HG03135 (cell line): ENCODE results near the gene TAX1BP1.
"Not testable (repeated sequence)": the region's sequence is repeated elsewhere in the genome, so short reads cannot be mapped to it uniquely, and the experiment has no call there.

Experiments
- ATAC-seq: cut with Tn5 transposase; IDR thresholded peaks from one replicate; pipeline ENCODE4 v1.9.1; 2021; ENCODE audit warnings: mild to moderate bottlenecking, moderate library complexity; ENCODE audit not compliant: unreplicated experiment

The TAX1BP1 gene

DNA sequence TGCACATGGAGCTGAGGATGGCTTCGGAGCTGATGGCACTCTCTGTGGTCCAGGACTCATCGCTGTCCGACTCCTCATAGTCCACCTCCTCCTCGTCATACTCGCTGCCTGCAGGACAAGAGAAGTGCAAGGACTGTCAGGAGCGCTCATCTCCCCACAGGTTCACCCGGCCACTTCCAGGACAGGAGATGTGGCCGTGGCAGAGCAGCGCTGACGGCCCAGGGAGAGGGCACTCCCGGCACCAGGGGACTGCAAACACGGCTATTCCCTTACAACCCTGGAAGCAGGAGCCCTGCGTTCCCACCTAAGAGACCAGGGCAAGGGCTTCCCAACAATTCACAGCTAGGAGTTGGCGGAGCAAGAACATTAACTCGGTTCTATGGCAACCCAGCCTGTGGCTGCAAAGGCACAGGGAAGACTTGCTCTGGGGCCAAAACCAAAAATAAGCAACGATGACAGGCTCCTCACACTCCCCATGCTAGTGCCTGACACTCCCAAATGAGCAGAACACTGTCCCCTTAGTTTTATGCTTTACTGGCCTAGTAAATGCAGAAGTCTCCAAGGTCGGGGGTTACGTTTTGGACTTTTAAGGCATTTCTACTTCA, 100.9 kb downstream of the TAX1BP1 start:
- ATAC-seq: no peak

DNA sequence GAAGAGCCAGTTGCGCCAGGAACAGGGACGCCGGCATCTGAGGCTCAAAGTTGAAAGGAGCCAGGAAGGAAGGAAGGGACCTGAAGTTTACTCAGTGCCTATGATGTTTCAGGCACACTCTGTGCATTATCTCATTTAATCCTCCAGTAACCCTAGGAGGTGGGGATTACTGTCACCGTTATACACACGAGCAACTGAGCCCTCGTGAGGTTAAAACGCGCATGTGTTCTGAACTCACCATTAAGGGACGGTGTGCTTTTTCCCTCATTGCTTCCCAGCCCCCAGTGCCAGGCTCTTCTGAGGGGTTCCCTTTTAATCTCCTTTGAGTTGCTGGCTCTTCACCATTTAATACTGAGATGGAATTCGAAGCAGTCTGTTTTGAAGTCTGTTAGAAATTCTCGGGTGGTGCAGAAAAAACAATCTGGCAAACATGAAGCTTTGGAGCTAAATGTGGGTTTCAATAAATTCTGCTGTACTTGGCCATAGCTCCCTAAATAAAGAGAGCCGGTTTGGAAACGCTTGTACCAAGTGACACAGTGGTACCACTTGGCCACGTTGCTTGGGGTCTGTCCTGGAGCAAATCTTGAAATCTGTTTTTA, 102.2 kb downstream of the TAX1BP1 start:
- ATAC-seq: no peak

DNA sequence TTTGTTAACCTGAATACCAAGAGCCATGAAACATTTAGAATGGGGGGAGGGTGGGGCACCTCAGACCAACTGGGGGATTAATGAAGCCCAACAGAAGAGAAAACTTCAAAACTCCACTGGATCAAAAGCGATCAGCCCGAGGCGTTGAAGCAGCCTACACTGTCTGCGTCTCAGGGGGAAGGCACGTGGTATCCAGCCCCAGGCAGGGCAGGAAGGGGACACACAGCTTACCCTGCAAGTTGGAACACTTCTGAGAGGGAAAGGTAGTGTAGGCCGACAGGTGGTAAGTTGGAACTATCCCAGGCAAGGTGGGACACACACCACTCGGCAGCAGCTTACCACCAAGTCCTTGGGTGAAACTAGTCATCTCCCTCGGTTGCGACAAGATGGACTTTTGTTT, 102.9 kb downstream of the TAX1BP1 start:
- ATAC-seq: no peak

DNA sequence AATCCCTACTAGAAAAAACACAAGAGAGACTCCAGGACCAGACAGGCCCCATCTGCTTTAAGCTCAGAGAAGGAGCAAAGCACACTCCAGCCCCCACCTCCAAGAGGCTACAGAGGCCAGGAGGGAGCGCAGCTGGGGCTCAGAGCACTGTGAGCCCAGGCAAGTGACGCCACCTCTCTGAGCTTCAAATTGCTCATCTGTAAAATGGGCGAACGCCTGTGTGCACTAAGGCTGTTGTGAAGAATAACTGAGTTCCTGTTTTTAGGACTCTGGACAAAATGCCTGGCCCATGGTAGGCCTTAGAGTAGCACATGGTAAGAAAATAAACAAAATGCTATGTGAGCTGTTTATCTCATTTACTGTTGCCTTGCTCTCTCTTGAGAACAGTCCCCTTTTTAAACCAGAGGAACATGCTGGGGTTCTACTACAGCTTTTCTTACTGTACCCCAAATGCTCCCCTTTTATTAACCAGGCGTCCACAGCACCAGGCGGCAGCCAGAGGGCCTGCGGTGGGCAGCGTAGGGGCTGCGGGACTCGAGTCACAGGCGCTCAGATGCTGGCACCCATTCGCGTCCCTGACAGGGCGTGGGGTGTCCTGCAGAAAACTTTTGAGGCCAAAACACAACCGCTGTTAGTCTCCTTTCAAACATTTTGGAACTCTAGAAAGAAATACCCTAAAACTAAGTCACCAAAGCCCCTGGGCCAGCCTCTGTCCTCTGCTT, 103.8 kb downstream of the TAX1BP1 start:
- no peak for ATAC-seq

DNA sequence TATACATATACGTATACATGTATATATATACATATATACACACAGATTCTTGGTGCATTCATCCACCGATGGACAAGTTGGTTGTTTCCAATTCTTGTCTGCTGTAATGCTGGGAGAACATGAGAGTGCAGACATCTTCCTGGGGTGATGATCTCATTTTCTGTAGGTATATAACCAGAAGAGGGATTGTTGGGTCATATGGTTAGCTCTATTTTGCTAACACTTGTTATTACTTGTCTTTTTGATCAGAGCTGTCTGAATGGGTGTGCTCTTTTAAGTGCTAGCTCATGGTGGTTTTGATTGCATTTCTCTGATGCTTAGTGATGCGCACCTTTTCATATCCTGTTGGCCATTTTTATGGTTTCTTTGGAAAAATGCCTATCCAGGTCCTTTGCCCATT, 106.4 kb downstream of the TAX1BP1 start:
- no peak for ATAC-seq

DNA sequence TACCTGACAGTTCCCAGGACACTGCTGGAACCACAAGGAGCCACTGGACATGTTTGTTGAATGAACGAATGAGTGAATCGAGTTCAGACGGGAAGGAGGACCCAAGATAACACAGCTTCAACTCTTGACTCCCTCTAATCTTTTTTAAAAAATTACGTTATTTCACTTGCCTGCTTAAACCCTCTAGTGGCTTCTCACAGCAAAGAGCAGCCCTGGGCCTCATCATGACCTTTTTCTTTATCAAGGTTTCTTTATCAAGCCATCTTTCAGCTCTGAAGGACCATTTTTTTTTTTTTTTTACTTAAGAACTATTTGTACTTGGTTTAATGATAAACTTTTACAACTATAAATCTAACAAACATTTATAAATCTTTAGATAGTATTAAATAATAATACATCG, 110.6 kb downstream of the TAX1BP1 start:
- no peak for ATAC-seq

DNA sequence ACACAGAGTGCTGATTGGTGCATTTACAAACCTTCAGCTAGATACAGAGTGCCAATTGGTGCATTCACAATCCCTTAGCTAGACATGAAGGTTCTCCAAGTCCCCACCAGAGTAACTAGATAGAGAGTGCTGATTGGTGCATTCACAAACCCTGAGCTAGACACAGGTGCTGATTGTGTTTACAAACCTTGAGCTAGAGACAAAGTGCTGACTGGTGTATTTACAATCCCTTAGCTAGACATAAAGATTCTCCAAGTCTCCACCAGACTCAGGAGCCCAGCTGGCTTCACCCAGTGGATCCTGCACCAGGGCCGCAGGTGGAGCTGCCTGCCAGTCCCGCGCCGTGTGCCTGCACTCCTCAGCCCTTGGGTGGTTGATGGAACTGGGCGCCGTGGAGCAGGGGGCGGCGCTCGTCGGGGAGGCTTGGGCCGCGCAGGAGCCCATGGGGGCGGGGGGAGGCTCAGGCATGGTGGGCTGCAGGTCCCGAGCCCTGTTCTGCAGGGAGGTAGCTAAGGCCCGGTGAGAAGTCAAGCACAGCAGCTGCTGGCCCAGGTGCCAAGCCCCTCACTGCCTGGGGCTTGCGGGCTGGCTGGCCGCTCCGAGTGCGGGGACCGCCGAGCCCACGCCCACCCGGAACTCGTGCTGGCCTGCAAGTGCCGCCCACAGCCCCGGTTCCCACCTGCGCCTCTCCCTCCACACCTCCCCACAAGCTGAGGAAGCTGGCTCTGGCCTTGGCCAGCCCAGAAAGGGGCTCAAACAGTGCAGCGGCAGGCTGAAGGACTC, 116.9 kb downstream of the TAX1BP1 start:
- not testable (repeated sequence) for ATAC-seq

DNA sequence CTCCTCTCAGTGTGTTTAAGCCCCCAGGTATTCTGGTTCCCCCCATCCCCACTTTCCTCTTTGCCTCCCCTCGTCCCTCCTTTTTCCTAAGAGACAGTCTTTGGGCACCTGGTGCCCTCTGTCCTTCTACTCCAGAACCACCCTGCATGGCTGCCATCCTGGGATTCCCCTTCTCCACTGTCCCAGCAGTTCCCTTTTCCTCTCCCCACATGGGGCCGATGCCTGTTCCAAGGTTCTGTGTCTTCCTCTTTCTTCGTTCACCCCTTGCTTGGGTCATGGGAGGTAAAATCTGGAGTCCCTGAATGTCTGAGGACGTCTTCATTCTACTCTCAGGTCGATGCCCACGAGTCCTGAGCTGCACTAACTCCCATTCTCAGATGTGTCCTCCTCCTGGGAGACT, 120.8 kb downstream of the TAX1BP1 start:
- no peak for ATAC-seq

DNA sequence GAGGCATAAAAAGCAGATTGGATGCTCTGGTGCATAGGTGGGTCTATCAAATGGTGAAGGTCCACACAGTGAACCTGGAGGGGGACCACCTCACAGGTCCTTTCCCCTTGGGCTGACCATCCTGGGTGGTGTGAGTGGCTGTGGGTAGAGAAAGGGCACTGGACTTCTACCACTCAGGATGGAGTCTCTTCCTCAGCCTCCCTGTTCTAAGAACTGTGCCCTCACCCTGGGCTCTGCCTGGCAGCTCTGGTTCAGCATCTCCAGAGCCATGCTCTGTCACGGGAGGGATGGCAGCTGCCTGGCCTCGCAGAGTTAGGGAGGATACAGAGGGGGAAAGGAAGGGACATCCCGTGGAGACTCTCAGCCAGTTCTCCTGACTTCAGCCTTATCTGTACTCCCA, 121.8 kb downstream of the TAX1BP1 start:
- no peak for ATAC-seq

DNA sequence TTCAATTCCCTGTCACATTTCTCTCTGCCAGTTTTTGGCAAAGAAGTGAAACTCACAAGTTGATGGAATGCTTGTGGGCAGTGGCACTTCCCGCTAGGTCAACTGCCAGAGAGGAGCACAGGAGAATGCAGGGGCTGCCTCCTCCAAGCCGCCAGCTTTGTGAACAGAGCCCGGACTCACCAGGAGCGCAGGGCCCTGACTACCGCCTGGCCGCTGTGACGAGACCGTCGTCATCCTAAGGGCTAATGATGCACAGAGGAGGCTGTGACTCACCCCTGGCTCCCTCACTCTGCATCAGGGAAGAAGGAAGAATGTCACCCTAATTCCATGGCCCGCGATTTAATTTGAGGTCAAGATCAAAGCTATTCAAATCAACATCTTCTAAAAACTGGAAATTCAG, 123.9 kb downstream of the TAX1BP1 start:
- no peak for ATAC-seq

DNA sequence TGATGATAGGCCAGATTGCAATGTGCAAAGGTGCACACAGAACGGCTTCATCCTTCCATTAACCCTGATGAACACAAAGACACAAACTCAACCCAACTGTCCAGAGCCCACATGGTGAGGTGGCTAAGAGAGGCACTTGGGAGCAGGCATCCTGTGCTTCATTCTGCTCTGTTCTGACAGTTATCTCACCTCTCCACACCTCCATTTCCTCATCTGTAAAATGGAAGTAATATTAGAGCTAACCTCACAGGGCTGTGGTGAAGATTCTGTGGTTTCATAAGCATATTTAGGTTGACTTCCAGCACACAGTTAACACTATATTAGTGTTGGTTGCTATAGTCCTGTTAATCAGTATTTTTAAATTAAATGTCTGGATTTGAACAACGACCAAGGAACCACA, 126.3 kb downstream of the TAX1BP1 start:
- ATAC-seq: no peak

DNA sequence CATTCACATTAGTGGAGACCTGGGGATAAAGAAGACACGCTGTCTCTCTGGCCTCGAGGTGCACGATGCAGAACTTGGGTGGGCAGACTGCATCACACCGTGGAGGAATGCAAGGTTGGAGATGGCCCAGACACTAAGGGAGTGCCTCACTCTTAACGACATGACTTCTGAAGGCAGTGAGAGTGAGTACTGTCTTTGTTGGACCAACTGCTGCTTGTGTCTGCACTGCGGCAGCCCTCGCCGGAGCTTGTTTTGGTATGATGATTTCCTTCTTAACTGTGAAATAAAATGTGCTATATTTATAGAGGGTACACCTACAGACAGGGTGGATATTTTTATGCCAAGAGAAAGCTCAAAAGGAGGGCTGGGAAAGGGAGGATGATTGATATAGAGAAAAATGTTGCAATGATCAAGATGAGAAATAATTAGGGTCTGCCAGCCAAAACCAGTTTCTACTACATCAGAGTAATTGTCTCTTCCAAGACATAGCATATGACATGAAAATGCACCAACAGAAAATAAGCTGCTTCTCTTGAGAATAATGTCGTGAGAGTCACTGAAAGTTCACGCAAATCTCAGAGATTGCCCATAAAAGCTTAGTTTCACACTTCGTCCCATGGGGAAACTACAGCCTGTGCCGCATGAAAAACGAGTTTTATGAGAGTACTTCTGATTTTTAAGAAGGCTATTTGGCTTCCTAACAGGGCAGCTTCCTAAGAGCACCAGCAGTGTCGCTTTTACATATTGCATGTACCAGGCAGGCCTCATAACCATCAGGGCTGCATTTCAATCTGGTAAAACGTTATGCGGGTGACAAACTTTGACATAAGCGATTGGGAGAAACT, 127.1 kb downstream of the TAX1BP1 start:
- ATAC-seq: no peak

DNA sequence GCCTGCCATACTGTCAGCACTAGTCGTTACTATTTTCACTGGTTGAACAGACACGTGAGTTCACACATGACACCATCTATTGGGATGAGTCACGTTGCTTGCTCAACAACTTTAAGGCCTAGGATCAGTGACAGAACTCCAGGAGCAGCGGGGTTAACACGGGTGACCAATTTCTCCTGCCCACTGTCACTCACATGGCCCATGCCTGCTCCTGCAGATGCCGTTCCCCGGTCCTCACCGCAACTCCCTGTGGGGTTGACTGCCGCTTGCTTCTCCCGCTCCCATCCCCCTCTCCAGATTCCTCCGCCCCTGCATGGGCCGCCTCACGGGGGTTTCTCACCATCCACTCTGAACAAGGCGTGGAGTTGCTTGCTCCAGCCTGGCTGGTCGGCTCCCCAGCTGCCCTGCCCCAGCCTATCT, 128.2 kb downstream of the TAX1BP1 start:
- no peak for ATAC-seq

DNA sequence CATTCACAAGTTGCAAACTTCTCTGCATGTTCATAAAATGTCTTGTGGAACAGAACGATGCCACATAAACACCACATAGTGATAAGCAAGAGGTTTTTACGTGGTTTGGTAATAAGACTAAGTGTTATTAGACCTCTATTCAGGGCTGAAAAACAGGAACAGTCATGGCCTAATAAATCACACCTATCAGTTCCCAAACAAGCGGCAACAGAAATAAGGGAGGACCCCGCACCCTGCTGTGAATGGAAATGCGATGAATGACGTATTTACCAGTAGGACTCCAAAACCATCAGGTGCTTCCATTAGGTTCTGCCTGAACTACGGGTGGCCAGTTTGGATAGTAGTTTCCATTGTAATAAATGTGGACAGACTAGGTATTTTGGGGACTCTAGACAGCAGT, 129.1 kb downstream of the TAX1BP1 start:
- ATAC-seq: no peak

DNA sequence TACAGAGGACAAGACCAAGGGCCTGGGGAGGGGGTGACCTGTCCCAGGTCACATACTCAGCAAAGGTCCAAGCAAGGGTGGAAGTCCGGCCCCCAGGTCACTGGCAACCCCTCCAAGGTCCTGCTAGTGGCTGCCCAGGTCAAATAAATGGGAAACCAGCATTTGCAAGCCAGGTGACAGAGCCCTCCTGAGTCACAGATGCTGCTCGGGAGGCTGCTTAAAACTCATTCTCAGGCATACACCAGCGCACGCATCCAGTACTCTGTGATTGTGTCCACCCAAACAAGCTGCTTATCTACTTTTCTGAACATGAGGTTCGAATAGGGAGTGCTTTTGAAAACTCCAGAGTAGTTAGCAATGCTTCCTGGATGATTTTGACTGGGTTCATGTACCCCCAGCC, 130.6 kb downstream of the TAX1BP1 start:
- ATAC-seq: no peak

DNA sequence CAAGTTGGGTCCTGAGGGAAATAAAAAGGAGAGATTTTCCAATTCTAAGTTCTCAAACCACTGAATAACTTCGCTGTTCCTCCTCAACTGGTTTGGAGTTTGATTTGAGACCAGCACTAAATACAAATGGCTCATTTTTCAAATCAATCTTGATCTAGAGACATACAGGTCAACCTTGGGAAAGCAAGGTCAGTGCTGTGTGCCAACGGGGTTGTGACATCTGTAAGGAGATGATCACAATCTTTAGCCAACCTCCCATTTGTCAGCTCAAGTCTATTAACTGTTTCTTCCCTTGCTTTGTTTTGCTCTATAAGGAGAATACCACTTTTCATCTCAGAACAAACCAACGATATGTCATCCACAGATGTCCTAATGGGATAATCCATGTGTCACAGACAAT, 131.1 kb downstream of the TAX1BP1 start:
- no peak for ATAC-seq

DNA sequence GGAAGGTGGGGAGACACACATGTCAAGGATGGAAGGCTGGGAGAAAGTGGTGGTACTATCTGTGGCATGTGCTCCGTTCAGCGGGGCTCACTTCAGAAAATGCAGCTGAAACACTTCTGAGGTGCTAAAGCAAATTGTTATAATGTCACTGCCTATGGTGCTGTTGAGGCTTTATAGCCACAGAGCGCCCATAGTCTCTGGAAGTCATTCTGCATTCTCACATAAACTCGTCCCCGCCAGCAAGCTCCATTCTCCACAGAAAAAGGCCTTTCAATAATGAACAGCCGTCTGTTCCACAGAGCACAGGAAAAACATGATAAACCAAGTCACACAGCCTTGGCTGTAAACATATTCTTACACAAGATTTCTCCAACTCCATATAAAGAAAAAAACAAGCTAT, 131.9 kb downstream of the TAX1BP1 start:
- ATAC-seq: no peak

DNA sequence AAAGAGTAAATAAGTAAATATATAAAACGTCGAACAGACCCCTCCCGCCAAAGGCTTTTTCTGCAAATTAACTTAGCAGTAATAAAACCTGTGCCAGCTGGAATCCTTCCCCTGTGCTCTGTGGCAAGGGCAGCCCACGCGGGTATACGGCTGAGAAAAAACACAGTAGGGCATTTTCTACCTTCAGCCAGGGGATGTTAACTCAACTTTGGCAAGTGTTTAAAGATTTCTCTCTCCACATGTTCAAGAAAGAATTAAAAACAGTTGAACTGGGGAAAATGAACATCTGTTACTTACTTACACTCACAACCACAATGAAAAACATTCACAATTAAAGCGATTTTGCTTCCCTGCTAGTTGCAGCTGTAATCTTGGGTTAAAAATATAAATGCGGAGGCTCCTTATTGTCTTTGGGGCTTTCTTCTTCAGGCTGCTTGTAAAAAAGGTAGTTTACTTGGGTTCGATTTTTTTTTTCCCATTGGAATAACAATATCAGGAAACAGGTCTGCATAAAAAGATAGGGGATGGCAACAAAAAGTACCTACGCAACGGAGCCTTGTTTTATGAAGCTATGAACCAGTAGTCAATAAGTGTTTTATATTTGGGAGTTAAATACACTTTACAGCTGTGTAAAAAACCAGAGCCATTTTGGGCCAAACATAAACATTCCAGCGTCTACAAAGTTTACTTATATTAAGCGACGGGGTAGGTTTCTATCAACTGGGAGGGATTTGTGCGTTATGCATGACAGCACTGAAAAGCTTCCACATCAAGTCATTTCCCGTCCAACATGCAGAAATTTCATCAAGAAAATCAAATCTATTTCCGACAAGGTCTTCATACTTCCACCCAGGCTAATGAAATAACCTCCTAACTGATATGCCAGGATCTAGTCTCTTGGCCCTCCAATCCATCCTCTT, 132.7 kb downstream of the TAX1BP1 start:
- no peak for ATAC-seq
